ENCODE results near the gene C2CD4B.

DNA sequence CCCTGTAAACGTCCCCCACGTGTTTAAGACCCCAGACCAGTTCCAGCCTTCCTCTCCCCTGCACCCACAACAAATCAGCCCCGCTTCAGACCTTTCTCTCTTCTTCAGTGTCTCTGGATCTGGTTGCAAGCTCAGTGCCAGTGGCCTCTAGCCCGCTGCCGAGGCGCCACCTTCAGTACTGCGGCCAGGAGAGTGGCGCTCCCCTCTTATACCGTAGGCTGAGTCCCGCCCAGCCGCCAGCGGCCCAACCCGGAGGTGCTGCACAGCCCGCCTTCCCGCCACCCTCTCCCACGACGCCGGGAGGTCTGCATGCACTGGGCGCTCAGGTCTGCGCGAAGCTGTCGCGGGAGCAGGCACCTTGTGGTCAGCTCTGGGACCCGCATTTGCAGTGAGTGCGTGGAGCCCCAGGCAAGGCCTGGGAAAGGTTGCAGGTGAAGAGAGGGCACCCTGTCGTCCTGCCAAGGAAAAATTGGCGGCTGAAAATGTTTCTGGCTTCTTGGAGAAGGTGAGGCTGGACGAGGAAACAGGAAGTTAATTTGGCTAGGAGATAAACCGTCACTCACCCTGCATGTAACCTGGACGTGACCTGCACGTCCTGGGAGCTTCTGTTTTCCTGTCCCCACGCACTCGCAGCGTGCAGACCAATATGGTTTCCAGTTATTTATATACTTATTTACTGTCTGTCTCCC, at the start of gene C2CD4B:
- TF ChIP-seq, protein P1, sequence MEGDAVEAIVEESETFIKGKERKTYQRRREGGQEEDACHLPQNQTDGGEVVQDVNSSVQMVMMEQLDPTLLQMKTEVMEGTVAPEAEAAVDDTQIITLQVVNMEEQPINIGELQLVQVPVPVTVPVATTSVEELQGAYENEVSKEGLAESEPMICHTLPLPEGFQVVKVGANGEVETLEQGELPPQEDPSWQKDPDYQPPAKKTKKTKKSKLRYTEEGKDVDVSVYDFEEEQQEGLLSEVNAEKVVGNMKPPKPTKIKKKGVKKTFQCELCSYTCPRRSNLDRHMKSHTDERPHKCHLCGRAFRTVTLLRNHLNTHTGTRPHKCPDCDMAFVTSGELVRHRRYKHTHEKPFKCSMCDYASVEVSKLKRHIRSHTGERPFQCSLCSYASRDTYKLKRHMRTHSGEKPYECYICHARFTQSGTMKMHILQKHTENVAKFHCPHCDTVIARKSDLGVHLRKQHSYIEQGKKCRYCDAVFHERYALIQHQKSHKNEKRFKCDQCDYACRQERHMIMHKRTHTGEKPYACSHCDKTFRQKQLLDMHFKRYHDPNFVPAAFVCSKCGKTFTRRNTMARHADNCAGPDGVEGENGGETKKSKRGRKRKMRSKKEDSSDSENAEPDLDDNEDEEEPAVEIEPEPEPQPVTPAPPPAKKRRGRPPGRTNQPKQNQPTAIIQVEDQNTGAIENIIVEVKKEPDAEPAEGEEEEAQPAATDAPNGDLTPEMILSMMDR (IDR thresholded peaks at IDR 0.05) = no peak
- TF ChIP-seq POLR2A (IDR thresholded peaks at IDR 0.05; ENCODE audit: low read depth) = peak; percentile 34
- peak; percentile 74 to 92 for TF ChIP-seq POLR2AphosphoS5 (IDR thresholded peaks at IDR 0.05)

Measured in esophagus muscularis mucosa (tissue), 3 donors.